Testis (tissue), 3 donors: ENCODE measurements around the gene MTERF4. TPM values are rescaled to one million over a fixed set of nuclear protein-coding genes. Genes with fewer than 3 reads are reported as not detected.

ENCODE experiments used
- DNase-seq: peaks from one replicate; pipeline ENCODE4 v3.0.0-alpha.2; 2019
- H3K27ac ChIP-seq, 2 donors: fragments of 200-600 bp; sonication (generic); one replicate each; pipeline ENCODE4 v1.5.1; 2019
- H3K27me3 ChIP-seq: fragments of 200-600 bp; sonication (generic); one replicate; pipeline ENCODE4 v1.5.1; 2019
- H3K36me3 ChIP-seq: fragments of 200-600 bp; sonication (generic); one replicate; pipeline ENCODE4 v1.5.1; 2017; ENCODE audit warnings: low read depth; ENCODE audit errors: missing control alignments
- H3K4me1 ChIP-seq: fragments of 200-600 bp; sonication (generic); one replicate; pipeline ENCODE4 v1.5.1; 2019
- H3K4me3 ChIP-seq, 2 donors: fragments of 200-600 bp; sonication (generic); one replicate each; pipeline ENCODE4 v1.5.1; 2017 to 2019
- H3K9me3 ChIP-seq: fragments of 200-600 bp; sonication (generic); one replicate; pipeline ENCODE4 v1.5.1; 2017
- CTCF ChIP-seq, 3 experiments: fragments of 450-650 bp in 2 of 3; fragments of 200-600 bp in 1 of 3; sonication (generic) in 1 of 3; IDR thresholded peaks; one replicate each; pipeline ENCODE4 v1.5.1; 2016 to 2019; ENCODE audit warnings: antibody characterized with exemption in 3 of 3, mild to moderate bottlenecking in 2 of 3, moderate library complexity in 1 of 3
- POLR2A ChIP-seq: fragments of 450-650 bp; IDR thresholded peaks from one replicate; pipeline ENCODE4 v1.6.1; 2017; ENCODE audit warnings: antibody characterized with exemption, mild to moderate bottlenecking, moderate library complexity
- WGBS, 2 donors: methylation state at CpG; one replicate each; pipeline ENCODE4 v1.1.5; 2018; 5-methylcytosine and 5-hydroxymethylcytosine counted together
- intact Hi-C: fragments of 100-400 bp; cut with DNase I; formaldehyde crosslinking; loops from one replicate; pipeline ENCODE4 v1.15.1; 2023; ENCODE audit warnings: low total_unique reads
- polyA plus RNA-seq: library from polyadenylated mRNA; stranded (reverse); fragments of 350-450 nt; fragmentation: Illumina TruSeq; extraction: RNeasy Lipid Tissue Mini Kit (QIAGEN cat#74804); gene quantifications from one replicate; pipeline ENCODE4 v1.2.3, GENCODE V29; 2014; ENCODE audit warnings: low read depth, low replicate concordance; ENCODE audit not compliant: insufficient read depth
- total RNA-seq, 2 donors: library from RNA; depleted of rRNA; stranded (reverse); fragments of >200 nt; gene quantifications; one replicate each; pipeline ENCODE4 v1.2.3, GENCODE V29; 2016

MTERF4 gene
- total and polyA plus RNA-seq, 3 donors from 2014 or later: 26.4 to 40.6 (median 37.3) TPM

GRCh38 chr2:241071677-241072111, 30.4 kb downstream of the MTERF4 start:
- Histone ChIP-seq H3K4me1 (no peaks in the 10 kb centered on the region), H3K9me3 (no peaks in the 10 kb centered on the region), H3K27me3 (no peaks in the 10 kb centered on the region), H3K4me3 (no peak overlapping the region), H3K27ac (no peak overlapping the region), H3K36me3 (no peaks in the 10 kb centered on the region)
- no peak for TF ChIP-seq POLR2A
- TF ChIP-seq CTCF (IDR thresholded peaks at IDR 0.05): no peak
- WGBS, 2 donors: 90 to 92% methylated on average over 2 to 25 of the region's 25 CpGs
- peak; percentile 11 for DNase-seq
- intact Hi-C loops: no loop called here

GRCh38 chr2:241070811-241071676, 31.0 kb downstream of the MTERF4 start:
- H3K36me3 ChIP-seq: no peaks in the 10 kb centered on the region

GRCh38 chr2:241070361-241070760, 31.7 kb downstream of the MTERF4 start:
- no peak overlapping the region for H3K27ac ChIP-seq

More at GRCh38 chr2:241070811-241071676, 31.0 kb downstream of the MTERF4 start:
- TF ChIP-seq POLR2A: no peak
- TF ChIP-seq CTCF (IDR thresholded peaks at IDR 0.05): no peak
- Histone ChIP-seq H3K27me3 (no peaks in the 10 kb centered on the region), H3K4me1 (no peaks in the 10 kb centered on the region), H3K27ac (no peak overlapping the region), H3K4me3 (no peak overlapping the region), H3K9me3 (no peaks in the 10 kb centered on the region)
- 69 to 79% methylated on average over 10 to 31 of the region's 31 CpGs for WGBS, 2 donors
- intact Hi-C loops: no loop called here
- DNase-seq: peak; percentile 10

GRCh38 chr2:241069821-241070281, 32.2 kb downstream of the MTERF4 start:
- no peaks in the 10 kb centered on the region for H3K4me1 ChIP-seq
- H3K27me3 ChIP-seq: no peaks in the 10 kb centered on the region
- no peak overlapping the region for H3K27ac ChIP-seq
- no peaks in the 10 kb centered on the region for H3K36me3 ChIP-seq
- no peaks in the 10 kb centered on the region for H3K9me3 ChIP-seq
- DNase-seq: peak; percentile 13
- TF ChIP-seq POLR2A (no peak), CTCF (IDR thresholded peaks at IDR 0.05) (no peak)
- H3K4me3 ChIP-seq: no peak overlapping the region
- intact Hi-C loops: no loop called here
- 81 to 94% methylated on average over 5 to 26 of the region's 26 CpGs for WGBS, 2 donors

More at GRCh38 chr2:241070361-241070760, 31.7 kb downstream of the MTERF4 start:
- 88 to 90% methylated on average over 13 of the region's 13 CpGs for WGBS, 2 donors
- Histone ChIP-seq H3K4me3 (no peak overlapping the region), H3K27me3 (no peaks in the 10 kb centered on the region), H3K4me1 (no peaks in the 10 kb centered on the region), H3K9me3 (no peaks in the 10 kb centered on the region), H3K36me3 (no peaks in the 10 kb centered on the region)
- no peak for DNase-seq
- TF ChIP-seq POLR2A: no peak
- no peak for TF ChIP-seq CTCF (IDR thresholded peaks at IDR 0.05)
- intact Hi-C loops: no loop called here
